Stimulated activated naive CD4-positive, alpha-beta T cell (primary cell): ENCODE data around the gene NPAS2.

ENCODE experiments used
- DNase-seq, 6 experiments: peaks; one replicate each; lab custom pipeline; 2025; lab: John Stamatoyannopoulos, UW

NPAS2 gene

GRCh38 chr2:100965596-100965995, 145.7 kb downstream of the NPAS2 start:
- DNase-seq = no peak

- DNase-seq = no peak
These were observed 147.8 kb downstream of the NPAS2 start for GRCh38 chr2:100967716-100968115.

GRCh38 chr2:100968146-100969145, 148.5 kb downstream of the NPAS2 start:
- no peak for DNase-seq

GRCh38 chr2:100969998-100970397, 150.1 kb downstream of the NPAS2 start:
- DNase-seq = no peak

- no peak for DNase-seq
These were observed 151.3 kb downstream of the NPAS2 start for GRCh38 chr2:100971221-100971620.

DNA sequence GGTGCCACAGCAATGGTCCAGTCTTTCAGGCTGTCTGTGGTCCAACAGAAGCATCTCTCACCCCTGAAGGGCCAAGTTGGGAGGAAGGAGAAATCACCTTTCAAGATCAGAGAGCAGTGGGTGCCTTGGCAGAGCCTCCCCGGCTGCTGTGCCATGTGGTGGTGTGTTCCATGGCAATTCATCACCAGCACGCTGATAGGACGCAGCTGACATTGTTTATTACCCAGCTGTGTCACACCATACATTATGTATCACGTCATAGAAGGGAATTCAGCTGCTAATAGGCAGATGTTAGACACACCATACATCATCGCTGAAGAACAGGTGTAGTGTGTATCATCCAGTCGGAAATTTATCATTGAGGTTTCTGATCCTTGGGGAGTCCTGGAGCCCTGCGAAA, 152.5 kb downstream of the NPAS2 start:
- DNase-seq = no peak

DNA sequence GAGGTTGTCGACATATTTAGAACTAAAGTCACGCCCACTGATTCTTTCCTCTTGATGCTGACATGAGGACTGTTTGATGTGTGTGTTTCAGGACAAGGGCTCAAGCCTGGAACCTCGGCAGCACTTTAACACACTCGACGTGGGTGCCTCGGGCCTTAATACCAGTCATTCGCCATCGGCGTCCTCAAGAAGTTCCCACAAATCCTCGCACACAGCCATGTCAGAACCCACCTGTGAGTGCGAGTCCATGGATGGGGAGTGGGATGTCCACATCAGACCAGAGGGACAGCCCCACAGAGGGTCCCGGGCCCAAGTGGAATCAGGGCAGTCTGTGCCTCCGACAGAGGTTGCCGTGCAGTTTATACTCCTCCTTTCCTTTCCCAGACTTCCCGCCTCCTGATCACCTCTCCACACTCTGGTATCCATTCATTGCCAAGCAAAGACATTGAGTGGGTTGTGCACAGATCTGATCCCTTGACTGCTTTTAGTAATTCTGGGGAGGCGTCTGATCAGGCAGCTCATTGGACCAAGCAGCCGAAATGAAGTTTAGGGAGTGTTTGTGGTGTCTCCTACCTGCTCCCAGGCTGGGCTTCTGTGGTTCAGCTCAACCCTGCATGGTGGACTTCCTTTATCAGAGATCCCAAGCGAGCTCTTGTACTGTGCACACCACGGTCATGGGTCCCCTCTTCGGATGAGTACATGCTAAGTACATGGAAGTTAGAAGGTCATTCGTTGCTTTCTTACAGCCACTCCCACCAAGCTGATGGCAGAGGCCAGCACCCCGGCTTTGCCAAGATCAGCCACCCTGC, 155.0 kb downstream of the NPAS2 start:
- no peak for DNase-seq

- no peak for DNase-seq
These were observed 155.5 kb downstream of the NPAS2 start for GRCh38 chr2:100975521-100975785.

DNA sequence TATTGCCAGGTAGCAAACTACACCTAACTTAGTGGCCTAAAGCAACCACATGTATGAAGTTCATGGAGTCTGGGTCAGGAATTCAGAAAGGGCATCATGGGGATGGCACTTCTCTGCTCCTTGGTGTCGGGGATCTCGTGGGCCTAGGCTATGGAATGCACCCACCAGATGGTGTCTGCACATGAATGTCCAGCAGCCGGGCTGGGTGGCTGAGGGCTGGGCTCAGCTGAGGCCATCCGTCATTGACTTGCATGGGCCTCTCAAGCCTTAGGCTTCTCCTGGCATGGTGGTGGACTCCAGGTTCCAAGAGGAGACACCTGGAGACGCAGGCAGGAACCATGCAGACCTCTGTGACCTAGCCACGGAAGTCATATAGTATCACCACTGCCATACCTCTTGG, 156.1 kb downstream of the NPAS2 start:
- no peak for DNase-seq

GRCh38 chr2:100976645-100977391, 156.9 kb downstream of the NPAS2 start:
- DNase-seq = no peak

- DNase-seq = no peak
These were observed 157.6 kb downstream of the NPAS2 start for GRCh38 chr2:100977511-100977910.

- no peak for DNase-seq
These were observed 158.7 kb downstream of the NPAS2 start for GRCh38 chr2:100978582-100979191.

DNA sequence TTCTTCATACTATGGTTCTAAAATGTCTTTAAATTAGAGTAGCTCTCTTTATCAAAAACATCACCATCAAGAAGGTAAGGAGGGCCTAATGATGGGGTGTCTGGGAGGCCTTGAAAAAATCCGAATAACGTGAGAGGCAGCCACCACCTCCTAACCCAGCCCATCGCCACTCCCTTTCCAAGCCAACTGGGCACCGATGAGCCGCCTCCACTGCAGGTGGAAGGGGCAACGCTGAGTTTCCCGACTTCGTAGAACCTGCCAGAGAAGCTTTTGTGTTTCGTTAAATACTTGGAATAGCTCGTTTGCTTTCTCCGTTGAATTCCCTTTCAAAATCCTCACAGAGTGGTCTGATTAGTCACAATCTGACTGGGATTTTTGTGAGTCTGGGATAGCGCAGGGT, 160.1 kb downstream of the NPAS2 start:
- DNase-seq = no peak

- DNase-seq = no peak
These were observed 161.1 kb downstream of the NPAS2 start for GRCh38 chr2:100981011-100981410.

DNA sequence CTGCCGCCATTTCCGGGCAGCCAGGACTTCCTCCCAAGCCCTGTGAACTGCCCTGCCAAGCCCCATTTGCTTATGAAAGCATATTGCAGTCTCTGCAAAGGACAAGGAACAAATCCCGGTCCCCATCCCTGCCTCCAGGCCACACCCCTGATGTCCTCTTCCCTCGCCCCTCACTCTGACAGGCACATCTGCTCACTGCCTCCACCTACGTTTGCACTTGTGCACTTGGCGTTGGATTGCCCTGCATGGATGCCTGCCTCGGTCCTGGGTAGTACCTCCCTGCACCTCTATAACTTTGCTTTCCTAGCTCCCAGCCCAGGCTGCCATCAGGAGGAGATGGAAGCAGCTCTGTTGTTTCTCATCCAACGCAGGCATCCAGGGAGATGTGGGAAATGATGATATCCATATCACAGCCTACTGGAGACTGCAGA, 162.5 kb downstream of the NPAS2 start:
- no peak for DNase-seq

DNA sequence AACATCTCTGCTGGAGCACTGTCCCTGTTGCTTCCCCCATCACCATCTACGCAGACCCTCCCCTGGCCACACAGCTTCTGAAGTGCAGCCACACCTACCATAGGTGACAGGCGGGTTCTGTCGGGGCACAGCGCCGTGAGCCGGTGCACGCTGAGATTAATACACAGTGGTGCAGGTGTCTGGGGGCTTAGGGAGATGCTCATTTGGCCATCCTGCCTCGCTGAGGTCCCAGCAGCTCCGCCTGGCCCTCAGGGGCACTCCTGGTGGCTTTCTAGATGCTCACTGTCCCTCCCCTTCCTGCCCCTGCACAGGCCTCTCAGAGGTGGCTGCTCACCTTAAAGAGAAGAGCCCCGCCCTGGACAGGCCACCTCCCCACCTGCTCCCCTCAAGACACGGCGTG, 163.3 kb downstream of the NPAS2 start:
- DNase-seq = no peak

DNA sequence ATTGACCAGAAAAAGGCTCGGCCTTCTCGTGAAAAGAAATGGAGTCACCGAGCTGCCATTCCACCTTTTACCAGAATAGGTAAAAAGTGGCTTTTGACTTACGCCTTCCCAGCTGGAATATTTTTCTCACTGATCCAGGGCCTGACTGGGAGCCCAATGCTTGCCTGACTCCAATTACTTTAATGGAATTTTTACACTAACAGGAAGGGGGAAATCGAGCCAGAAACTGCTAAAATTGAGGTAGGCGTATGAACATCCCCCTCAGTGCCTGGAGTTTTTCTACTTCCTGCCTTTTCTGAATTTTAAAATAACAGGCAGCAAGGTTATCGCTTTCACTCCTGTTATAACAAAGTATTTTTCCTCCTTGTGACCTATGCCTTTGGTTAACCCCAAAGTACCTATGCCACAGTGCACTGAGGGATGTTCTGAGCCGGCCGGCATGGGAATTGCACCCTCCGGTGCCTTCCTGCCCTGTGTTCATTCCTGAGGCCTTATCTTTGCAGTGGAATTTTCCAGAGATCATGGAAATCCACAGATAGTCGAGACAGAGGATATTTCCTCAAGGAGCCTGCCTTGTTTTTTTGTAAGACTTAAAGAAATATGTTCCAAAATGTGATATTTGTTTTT, 163.9 kb downstream of the NPAS2 start:
- no peak for DNase-seq

DNA sequence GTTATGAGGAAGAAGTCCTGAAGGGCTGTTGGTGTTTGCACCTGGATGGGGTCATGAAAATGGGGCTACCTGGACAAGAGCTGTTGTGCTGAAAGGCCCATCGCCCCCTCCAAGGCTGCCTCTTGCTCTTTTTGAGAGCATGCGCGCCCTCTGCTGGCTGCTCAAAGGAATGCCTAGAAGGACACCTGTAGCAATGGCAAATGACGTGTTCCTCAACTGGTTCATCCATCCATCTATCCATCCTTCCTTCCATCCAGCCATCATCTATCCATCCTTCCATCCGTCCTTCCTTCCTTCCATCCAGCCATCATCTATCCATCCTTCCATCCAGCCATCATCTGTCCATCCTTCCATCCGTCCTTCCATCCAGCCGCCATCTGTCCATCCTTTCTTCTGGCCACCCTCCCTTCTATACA, 165.0 kb downstream of the NPAS2 start:
- peak; percentile 51 to 78 (median 70) for DNase-seq

DNA sequence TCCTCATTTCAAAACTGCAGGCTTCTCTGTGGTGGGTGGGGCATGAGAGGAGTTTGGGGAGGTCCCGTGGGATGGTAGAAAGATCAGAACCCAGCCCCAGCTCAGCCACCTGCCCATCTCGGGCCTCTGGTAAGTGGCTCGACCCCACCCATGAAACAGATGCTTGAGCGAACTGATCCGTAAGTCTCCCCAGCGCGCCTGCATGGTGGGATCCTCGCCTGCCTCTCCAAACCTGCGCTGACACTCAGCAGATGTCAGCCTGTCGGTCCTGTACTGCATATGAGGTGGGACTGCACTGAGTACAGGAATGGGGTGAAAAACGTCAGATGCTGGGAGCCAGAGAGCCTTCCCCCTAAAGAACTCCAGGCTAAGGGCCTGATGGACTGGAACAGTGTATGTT, 166.2 kb downstream of the NPAS2 start:
- DNase-seq = no peak

- DNase-seq = no peak
These were observed 167.6 kb downstream of the NPAS2 start for GRCh38 chr2:100987536-100987935.

- DNase-seq = no peak
These were observed 168.0 kb downstream of the NPAS2 start for GRCh38 chr2:100987974-100988373.
